ENCODE measurements around the gene SLC44A5.

SLC44A5 gene

GRCh38 chr1:75258351-75258750 lies 352.6 kb downstream of the SLC44A5 start:
- no peak for TF ChIP-seq YY1 (IDR thresholded peaks at IDR 0.05; ENCODE audit: low read depth)
- TF ChIP-seq CREB1 (IDR thresholded peaks at IDR 0.05; ENCODE audit: low read depth) = no peak
- TF ChIP-seq TCF12 (IDR thresholded peaks at IDR 0.05; ENCODE audit: low read depth) = no peak
- no peak for TF ChIP-seq RAD21 (IDR thresholded peaks at IDR 0.05; ENCODE audit: low read depth)
- no peak for TF ChIP-seq USF1 (IDR thresholded peaks at IDR 0.05)
- TF ChIP-seq TAF1 (IDR thresholded peaks at IDR 0.05; ENCODE audit: low read depth) = no peak
- TF ChIP-seq ZBTB7A (IDR thresholded peaks at IDR 0.05; ENCODE audit: low read depth) = no peak
- no peak for TF ChIP-seq EP300 (IDR thresholded peaks at IDR 0.05; ENCODE audit: borderline replicate concordance)

- TF ChIP-seq FOXM1 (IDR thresholded peaks at IDR 0.05; ENCODE audit: borderline replicate concordance, low read depth) (no peak), CEBPB (IDR thresholded peaks at IDR 0.05) (no peak), ZBTB7A (IDR thresholded peaks at IDR 0.05; ENCODE audit: low read depth) (no peak), REST (IDR thresholded peaks at IDR 0.05; ENCODE audit: low read depth) (no peak), TAF1 (IDR thresholded peaks at IDR 0.05; ENCODE audit: low read depth) (no peak), TEAD4 (IDR thresholded peaks at IDR 0.05) (no peak), NFIC (IDR thresholded peaks at IDR 0.05) (no peak), CREB1 (IDR thresholded peaks at IDR 0.05; ENCODE audit: low read depth) (no peak), TCF12 (IDR thresholded peaks at IDR 0.05; ENCODE audit: low read depth) (no peak)
Measured at GRCh38 chr1:75257424-75257823, 353.5 kb downstream of the SLC44A5 start.

- TF ChIP-seq YY1 (IDR thresholded peaks at IDR 0.05; ENCODE audit: low read depth) (no peak), ZBTB7A (IDR thresholded peaks at IDR 0.05; ENCODE audit: low read depth) (no peak), FOXM1 (IDR thresholded peaks at IDR 0.05; ENCODE audit: borderline replicate concordance, low read depth) (no peak), REST (IDR thresholded peaks at IDR 0.05; ENCODE audit: low read depth) (no peak), USF1 (IDR thresholded peaks at IDR 0.05) (no peak), TEAD4 (IDR thresholded peaks at IDR 0.05) (no peak), EGR1 (IDR thresholded peaks at IDR 0.05) (no peak), CEBPB (IDR thresholded peaks at IDR 0.05) (no peak), CREB1 (IDR thresholded peaks at IDR 0.05; ENCODE audit: low read depth) (no peak), RAD21 (IDR thresholded peaks at IDR 0.05; ENCODE audit: low read depth) (no peak), TCF12 (IDR thresholded peaks at IDR 0.05; ENCODE audit: low read depth) (no peak), EP300 (IDR thresholded peaks at IDR 0.05; ENCODE audit: borderline replicate concordance) (no peak), NFIC (IDR thresholded peaks at IDR 0.05) (no peak), MAX (IDR thresholded peaks at IDR 0.05) (no peak), TAF1 (IDR thresholded peaks at IDR 0.05; ENCODE audit: low read depth) (no peak)
Measured at GRCh38 chr1:75245239-75245638, 365.7 kb downstream of the SLC44A5 start.

GRCh38 chr1:75243124-75243523 lies 367.8 kb downstream of the SLC44A5 start:
- TF ChIP-seq TEAD4 (IDR thresholded peaks at IDR 0.05) = no peak
- no peak for TF ChIP-seq TCF12 (IDR thresholded peaks at IDR 0.05; ENCODE audit: low read depth)
- TF ChIP-seq ZBTB7A (IDR thresholded peaks at IDR 0.05; ENCODE audit: low read depth) = no peak
- TF ChIP-seq FOXM1 (IDR thresholded peaks at IDR 0.05; ENCODE audit: borderline replicate concordance, low read depth) = no peak
- TF ChIP-seq YY1 (IDR thresholded peaks at IDR 0.05; ENCODE audit: low read depth) = no peak
- no peak for TF ChIP-seq EP300 (IDR thresholded peaks at IDR 0.05; ENCODE audit: borderline replicate concordance)
- no peak for TF ChIP-seq USF1 (IDR thresholded peaks at IDR 0.05)
- TF ChIP-seq CREB1 (IDR thresholded peaks at IDR 0.05; ENCODE audit: low read depth) = no peak
- TF ChIP-seq MAX (IDR thresholded peaks at IDR 0.05) = no peak
- no peak for TF ChIP-seq REST (IDR thresholded peaks at IDR 0.05; ENCODE audit: low read depth)
- no peak for TF ChIP-seq TAF1 (IDR thresholded peaks at IDR 0.05; ENCODE audit: low read depth)
- no peak for TF ChIP-seq NFIC (IDR thresholded peaks at IDR 0.05)
- no peak for TF ChIP-seq EGR1 (IDR thresholded peaks at IDR 0.05)
- no peak for TF ChIP-seq RAD21 (IDR thresholded peaks at IDR 0.05; ENCODE audit: low read depth)
- no peak for TF ChIP-seq CEBPB (IDR thresholded peaks at IDR 0.05)

Measured in Ishikawa (cell line).